GM18867 (cell line): ENCODE data around the gene PKD1L1.
"Not testable (repeated sequence)": the region's sequence is repeated elsewhere in the genome, so short reads cannot be mapped to it uniquely, and the experiment has no call there.

Source experiments
- ATAC-seq: cut with Tn5 transposase; IDR thresholded peaks from one replicate; pipeline ENCODE4 v1.9.1; 2021; ENCODE audit warnings: mild to moderate bottlenecking, moderate library complexity; ENCODE audit not compliant: unreplicated experiment

The PKD1L1 gene

DNA sequence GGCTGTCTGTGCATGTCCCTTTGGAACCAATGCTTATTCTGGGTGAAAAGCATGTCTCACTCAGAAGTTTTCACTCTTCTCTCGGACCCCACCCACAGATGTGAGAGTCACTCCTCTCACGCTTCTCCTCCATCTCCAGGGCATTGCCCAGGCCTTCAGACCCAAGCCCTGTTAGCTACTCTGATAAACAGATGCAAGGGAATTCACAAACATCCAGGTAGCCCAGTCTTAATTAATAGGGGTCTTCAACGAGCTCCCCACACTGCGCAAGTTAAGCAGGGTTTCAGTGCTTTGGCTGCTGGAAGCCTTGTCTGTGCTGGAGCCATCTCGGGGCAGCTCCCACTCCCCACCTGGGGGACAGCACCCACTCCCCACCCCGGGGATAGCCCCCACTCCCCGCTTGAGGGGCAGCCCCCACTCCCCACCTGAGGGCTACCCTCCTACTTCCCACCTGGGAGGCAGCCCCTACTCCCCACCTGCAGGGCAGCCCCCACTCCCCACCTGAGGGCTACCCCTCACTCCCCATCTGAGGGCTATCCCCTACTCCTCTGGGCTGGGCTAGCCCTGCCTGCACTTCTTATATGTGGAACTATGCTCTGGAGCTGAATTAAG lies 8.7 kb downstream of the PKD1L1 start:
- no peak for ATAC-seq

DNA sequence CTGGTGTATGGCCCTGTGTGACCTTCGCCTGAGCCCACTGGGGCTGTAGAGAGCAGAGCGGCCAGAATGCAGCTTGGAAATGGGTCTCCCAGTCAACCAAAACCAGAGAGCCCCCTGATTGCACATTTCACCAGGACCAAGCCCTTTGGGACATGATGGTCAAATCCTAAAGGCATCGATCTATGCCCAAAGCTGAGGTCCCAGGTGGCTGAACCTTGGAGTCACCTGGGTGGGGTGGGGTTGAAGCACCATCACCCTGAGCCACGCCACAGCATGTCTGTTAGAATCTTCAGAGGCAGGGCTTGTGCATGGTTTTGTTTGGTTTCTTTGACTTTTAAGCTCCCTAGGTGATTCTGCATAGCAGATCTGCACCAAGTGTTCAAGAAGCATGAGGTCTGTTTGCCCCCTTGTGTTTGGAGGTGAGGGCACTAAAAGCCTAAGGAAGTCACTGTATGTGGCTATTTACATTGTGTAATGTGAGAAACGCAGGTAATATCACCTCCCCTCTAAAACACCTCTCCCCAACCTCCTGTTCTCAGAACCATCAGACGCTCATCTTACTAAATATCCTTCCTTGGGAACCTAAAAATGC lies 9.6 kb downstream of the PKD1L1 start:
- ATAC-seq: no peak

DNA sequence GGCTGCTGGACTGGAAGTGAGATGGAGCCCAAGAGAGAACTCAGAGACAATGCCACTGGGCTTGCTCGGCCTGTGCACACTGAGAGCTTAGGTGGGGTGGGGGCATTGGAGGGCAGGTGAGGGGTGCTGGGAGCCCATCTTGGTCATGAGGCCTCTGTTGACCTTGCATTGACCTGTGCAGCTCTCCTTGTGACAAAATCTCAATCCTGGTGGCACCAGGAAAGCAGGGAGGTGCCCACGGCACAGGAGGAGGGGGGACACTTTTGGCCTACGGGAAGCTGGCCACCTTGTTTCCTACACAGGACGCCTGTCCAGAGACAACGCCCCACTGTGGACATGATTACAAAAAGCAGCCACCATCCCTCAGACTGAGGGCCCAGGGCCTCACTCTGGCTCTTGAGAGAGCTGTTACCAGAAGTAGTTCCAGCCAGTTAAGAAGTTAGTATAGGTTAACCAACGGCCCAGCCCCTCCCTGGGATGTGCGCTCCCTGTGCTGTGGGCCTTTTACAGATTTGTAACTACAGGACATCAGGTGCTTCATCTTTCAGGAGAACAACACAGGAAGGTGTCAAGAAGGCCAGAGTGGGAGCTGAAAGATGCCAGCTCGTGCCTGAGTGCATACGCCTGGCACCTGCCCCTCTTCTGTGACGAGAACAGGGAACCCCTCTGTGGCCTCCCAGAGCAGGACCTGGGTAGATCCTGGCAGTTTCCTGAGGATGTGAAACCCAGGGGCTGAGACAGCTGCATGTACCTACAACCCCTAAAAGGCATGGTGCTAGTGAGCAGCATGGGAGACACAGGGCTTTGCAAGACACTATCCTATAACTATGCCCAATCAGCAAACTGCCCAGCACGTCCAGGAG lies 10.3 kb downstream of the PKD1L1 start:
- peak; percentile 46 for ATAC-seq

DNA sequence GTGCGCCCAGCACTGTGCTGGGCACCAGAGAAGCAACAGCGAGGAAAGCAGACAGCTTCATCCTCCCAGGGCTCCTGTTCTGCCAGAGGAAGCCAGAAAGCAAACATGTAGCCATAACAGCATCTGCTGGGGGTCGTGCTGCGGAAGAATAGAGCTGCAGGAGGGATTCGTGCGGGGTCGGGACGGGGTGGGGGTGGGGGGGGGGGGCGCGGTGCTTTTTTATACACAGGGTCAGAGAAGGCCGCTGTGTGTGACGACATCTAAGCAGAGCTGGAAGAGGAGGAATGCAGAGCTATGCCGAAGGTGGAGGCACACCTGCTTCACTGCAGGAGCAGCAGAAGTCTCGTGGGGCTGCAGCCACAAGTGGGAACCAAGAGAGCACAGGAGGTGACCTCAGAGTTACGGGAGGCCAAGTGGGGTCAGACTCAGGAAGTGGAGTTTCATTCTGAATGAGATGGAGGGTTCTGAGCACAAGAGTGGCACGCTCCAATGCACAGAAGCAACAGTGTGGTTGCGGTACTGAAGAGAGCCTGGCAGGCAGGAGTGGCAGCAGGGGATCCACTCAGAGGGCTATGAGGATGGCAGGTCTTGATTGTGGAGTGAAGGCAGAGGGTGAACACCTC lies 11.1 kb downstream of the PKD1L1 start:
- peak; percentile 97 for ATAC-seq

DNA sequence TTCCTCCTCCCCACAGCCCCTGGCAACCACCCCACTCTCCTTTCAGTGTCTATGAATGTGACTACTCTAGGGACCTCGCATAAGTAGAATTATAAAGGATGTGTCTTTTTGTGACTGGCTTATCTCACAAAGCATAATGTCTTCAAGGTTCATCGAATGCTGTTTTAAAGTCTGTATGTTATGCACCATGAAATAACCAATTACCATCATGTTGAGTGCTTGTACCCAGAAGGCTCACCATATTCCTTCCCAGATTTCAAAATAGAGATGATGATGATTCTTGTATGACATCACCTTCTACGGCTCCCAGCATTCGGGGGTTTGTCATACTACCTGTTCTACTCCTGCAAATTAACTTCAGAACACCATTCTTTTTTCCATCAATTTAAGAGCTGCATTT lies 11.9 kb downstream of the PKD1L1 start:
- ATAC-seq: no peak

DNA sequence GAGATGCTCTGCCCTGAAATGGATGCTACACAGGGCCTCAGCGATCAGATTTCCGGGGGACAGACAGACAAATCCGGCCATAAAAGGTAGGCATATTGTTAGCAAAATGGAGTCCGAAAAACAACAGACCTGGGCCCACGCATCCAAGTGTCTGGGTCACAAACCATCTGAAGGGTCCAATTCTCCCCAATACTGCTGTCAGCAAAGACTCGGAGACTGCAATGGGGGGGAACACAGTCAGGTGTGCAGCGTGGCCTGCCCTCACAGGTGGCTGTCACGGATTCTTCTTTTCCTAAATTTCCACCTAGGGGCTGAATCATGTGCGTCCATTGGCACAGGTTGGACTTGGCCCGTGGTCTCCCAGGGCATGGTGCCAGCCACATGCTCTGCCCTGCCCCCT lies 12.9 kb downstream of the PKD1L1 start:
- no peak for ATAC-seq

DNA sequence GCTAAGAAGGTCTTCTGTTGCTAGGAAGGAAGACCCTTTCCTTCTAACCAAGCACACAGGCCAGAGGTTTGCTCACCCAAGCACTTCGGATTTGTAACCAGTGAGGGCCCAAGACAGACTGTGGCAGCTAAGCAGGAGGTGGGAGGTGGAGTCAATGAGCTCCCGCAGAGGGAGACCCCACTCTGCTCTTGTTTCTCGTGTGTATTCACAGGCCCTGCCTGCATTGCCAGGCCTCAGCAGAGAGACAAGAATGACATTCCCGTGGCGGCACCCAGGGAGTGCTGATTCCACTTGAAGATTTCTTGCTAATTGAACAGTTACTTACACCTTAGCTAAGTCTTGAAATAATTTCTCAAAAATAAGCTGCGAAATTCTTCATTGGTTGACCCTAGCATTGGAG lies 13.4 kb downstream of the PKD1L1 start:
- ATAC-seq: no peak

DNA sequence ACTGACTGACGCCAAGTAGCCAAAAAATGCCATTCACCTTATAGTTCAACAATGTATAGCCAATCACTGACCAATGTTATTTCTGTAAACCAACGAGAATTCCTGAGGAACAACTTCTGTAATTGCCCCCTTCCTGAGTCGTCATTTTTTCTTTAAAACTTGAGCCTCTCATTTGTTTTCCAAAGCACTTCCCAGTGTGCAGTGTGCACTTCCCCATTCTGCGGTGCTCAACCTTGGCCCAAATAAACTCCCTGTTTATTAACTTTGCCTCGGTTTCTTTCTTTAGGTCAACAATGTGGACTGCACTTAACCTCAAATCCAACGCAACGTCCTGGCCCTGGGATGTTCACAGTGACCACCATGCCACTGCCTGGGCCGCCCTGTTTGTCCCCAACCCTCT lies 15.1 kb downstream of the PKD1L1 start:
- ATAC-seq: no peak

DNA sequence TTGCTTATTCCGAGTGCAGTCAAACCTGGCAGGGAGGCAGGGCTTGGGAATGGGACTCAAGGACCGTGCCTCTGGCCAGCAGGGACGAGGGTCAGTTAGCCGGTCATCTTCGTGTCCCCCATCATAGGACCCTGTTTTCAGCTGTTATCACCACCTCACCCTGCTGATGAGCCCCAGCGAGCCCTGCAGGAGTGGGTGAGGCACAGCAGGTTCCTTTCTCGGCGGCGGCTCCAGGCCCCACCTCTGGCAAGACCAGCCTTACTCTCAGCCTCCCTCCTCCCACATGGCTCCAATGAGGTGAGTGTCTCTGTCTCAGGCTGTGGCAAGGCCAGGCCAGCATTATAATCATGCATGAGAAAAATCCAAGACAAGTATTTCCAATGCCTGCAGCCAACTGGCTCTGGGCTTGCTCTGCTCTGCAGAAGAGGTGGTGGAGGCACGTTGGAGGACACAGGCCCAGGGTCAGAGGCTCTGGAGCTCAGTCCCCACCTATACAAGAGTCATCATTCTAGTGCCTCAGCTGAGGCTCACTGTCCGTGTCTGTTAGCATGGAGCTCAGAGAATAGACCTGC lies 15.7 kb downstream of the PKD1L1 start:
- ATAC-seq: no peak

DNA sequence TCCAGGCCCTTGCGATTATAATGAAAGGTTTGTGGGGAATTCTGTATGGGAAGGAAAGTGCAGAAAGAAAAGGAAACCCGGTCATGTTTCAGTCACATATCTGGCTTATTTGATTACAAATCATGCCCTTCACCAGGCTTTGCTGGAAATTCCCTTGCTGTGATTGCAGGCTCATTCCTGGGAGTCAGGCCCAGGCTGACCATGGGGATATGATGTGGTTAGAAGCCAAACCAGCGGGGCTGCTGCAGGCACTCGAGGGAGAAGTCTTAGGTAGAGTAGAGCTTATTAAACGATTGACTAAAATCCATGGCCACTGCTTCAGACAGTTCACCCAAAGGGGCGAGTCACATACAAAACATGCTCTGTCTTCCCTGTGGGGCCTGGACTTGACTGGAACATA lies 16.2 kb downstream of the PKD1L1 start:
- no peak for ATAC-seq

DNA sequence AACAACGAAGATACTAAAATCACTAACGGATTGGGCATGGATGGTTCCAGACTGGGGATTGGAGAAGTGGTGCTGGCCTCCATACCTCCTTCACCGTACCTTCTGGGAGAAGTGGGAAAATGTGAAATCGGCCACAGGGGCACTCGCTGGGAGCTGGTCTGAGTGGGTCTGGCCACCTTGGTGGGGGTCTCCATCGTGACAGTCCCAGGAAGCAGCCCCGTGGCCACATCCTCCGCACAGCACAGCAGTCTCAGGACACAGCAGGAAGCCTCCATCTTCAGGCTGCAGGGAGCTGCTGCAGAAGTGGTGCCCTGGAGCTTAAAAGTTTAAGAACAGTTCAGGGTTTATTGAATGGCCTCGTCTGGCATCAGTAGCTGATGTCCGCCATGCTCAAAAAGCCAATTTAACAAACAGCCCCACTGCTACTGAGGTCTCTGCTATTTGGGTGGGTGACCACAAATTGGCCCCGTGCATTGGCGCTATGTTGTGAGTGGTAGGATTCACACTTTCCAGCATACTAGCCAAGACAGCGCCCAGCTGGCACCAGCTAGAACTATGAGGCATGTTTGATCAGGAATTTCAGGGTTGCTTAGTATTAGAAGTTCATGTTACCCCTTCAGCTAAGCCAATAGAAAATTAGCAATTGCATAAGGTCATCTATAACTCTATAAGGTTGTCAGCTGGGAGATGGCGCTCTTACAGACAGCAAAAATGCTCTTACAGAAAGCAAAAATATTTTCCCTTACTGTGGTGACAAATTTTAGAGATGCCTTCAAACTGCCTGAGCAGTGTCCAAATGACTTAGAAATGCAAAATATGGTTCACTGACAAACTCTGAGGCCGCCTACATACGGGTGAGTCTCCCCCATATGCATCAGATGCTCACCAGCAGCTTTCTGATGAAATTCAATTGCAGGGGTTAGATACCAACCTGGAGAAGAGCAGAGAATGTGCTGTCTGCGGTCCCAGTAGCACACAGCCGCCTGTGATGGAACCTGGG lies 17.0 kb downstream of the PKD1L1 start:
- no peak for ATAC-seq

DNA sequence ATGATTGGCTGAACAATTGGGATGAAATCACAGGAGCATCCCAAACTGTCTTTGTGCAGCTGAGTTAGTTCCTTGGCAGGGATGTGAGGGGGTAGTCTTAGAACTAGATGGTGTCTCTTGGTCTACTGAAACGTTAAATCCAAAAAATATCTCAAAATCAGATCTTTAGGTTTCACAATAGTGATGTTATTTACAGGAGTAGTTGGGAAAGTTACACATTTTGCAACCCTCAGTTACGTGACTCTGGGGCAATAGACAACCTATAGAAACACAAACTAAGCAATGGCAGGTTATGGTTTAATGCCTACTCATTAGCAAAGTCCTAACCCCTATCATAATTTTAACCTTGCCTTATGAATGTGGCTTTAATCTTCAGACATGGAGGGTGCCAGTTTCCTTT lies 24.0 kb downstream of the PKD1L1 start:
- ATAC-seq: no peak

DNA sequence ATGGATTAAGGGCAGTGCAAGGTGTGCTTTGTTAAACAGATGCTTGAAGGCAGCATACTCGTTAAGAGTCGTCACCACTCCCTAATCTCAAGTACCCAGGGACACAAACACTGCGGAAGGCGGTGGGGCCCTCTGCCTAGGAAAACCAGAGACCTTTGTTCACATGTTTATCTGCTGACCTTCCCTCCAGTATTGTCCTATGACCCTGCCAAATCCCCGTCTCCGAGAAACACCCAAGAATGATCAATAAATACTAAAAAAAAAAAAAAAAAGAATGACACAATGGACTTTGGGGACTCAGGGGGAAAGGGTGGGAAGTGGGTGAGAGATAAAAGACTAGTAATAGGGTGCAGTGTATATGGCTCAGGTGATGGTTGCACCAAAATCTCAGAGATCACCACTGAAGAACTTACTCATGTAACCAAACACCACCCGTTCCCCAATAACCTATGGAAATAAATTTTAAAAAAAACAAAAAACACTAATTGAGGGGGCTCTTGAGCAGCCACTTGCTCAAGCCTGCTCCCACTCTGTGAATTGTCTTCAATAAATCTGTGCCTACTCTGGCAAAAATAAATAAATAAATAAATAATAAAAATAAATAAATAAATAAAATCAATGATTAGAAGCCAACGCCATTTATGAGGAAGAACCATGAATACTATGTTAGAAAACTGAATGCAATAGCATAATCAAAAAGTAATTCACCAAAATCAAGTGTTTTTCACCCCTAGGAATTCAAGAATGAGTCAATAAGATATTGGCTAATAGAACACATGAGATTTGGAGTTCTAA lies 25.0 kb downstream of the PKD1L1 start:
- ATAC-seq: not testable (repeated sequence)

DNA sequence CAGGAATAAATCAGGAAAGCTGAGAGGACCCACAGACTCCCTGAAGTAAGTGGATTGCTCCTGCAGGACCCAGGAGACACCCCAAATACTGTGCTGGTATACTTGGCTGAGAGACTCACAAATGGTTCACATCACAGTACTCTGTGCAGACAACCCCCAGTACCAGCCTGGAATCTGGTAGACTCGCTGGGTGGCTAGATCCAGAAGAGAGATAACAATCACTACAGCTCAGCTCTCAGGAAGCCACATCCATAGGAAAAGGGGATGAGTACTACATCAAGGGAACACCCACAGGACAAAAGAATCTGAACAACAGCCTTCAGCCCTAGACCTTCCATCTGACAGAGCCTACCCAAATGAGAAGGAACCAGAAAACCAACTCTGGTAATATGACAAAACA lies 31.8 kb downstream of the PKD1L1 start:
- not testable (repeated sequence) for ATAC-seq

DNA sequence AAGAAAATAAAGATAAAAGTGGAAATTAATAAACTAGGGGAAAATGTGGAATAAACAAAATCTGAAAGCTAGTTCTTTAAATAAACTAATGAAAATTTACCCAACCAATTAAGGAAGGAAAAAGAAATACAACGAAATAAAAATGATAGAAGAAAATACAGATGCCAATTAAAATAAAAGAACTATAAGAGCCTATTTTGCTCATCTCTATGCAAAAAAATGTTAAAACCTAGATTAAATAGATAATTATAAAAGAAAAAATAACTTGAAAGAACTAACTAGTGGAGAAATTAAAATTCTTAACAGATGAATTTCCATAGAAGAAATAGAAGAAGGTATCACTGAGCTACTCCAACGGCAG lies 32.7 kb downstream of the PKD1L1 start:
- no peak for ATAC-seq

DNA sequence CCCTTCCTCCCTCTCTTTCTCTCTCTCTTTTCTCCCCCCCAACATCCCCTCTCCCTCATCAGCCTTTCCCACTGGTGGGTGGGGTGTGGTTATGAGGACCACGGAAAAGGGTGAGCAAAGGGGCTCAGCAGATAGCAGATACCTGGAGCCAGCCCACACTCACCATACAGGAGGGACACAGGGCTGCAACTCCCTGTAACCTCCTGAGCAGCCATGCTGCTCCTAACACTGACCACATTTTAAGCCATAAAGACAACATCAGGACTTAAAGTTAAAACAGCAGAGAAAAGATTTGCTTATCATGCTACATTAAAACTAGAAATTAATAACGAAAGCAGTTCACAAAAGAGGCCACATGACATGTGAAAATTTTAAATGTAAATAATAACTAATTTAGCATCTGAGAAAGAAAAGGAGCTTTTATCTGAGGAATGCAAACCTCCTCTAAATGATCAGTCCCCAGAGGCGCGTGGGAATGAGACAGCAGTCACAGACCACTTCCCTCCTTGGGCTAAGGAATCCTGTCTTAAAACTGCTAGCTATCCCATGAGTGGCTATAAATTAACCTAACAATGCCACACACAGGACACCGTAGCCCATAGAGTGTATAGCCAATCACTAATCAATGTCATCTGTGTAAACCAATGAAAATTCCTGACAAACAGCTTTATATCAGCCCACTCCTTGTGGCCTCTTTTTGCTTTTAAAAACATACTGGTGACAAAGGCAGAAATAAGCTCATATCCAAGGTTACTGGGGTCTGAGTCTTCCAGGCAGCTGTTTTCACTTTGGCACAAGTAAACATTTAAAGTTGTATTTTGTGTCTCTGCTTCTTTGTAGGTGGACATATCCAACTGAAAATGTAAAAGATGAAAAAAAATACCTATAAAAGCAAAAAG lies 33.3 kb downstream of the PKD1L1 start:
- no peak for ATAC-seq

DNA sequence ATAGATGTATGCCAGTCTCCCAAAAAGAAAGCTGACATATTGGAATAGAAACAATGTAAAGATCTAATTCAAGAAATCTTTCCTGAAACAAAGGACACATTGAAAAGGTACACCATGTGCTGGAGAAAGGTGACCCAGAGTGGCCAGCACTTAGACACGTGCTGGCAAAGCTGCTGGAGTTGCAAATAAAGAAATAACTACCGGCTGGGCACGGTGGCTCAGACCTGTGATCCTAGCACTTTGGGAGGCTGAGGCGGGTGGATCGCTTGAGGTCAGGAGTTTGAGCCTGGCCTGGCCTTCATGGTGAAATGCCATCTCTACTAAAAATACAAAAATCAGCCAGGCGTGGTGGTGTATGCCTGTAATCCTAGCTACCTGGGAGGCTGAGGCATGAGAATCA lies 35.9 kb downstream of the PKD1L1 start:
- ATAC-seq: no peak

DNA sequence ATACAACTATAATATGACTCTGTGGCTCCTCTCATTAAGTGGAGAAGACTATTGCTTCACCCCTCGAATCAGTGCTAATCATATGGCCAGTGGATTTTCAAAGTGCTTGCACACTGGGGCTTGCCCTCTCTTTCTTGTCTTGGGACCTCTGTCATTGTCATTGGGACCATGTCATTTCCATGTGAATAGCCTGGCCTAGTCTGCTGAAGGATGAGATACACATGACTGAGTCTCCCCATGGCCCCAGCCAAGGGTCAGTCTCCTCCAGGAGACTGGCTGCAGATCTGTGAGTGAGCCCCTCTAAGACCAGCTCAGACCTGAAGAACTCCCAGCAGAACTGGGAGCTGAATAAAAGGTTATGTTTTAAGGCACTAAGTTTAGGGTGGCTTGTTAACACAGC lies 39.5 kb downstream of the PKD1L1 start:
- no peak for ATAC-seq
